Activated T-helper 17 cell treated with anti-CD3 and anti-CD28 coated beads, Interleukin-2, amount 50 U/mL, for 72 hours (primary cell): Measurements from ENCODE around the gene HCFC1. TPM values are rescaled to one million over a fixed set of nuclear protein-coding genes. Genes with fewer than 3 reads are reported as not detected.

Source experiments
- ATAC-seq: fragments of 150-1000 bp; cut with Tn5 transposase; replicated peaks from 2 replicates; pipeline ENCODE4 v1.10.0; 2021; ENCODE audit warnings: mild to moderate bottlenecking, moderate library complexity
- H3K27ac Mint-ChIP-seq: one replicate; pipeline ENCODE4 v1.8.0; 2022; ENCODE audit warnings: mixed read lengths
- H3K27me3 Mint-ChIP-seq: one replicate; pipeline ENCODE4 v1.8.0; 2022; ENCODE audit warnings: mixed read lengths
- H3K36me3 Mint-ChIP-seq: one replicate; pipeline ENCODE4 v1.8.0; 2022; ENCODE audit warnings: low read depth, mild to moderate bottlenecking, mixed read lengths
- H3K4me1 Mint-ChIP-seq: one replicate; pipeline ENCODE4 v1.8.0; 2022; ENCODE audit warnings: mixed read lengths
- H3K4me3 Mint-ChIP-seq: one replicate; pipeline ENCODE4 v1.8.0; 2022; ENCODE audit warnings: mild to moderate bottlenecking, mixed read lengths
- H3K9me3 Mint-ChIP-seq: one replicate; pipeline ENCODE4 v1.8.0; 2022; ENCODE audit warnings: mixed read lengths
- total RNA-seq, 2 donors: library from RNA; stranded (reverse); gene quantifications; one replicate each; pipeline ENCODE4 v1.2.3, GENCODE V29; 2022

The HCFC1 gene
- total RNA-seq, 2 donors from 2014 or later: 85.5 to 134 TPM

DNA sequence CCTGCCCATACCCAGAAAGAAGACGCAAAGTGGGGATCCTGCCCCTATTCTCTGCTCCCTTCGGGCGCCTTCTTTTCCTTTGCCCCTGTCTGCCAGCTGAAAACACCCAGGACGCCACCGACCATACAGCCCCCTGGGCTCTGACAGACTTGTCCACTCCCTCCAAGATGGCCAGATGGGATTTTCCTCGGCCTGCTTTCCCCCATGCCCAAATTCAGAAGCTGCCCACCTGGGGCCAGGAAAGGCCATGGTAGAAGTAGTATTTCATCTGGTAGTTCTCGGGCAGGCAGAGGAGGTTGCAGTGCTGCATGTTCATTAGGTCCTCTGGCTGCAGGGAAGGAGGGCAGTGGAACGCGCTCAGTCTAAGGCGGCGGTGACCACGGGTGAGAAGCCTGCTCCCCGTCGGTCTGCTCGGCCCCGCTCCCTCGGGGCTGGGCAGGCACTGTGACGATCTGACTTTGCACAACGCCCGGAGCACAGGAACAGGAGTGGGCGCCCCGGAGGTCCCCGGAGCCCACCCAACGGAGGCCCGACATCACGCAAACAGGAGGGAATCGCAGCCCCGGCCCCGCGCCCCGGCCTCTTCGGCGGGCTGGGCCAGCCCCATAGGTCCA, 37.4 kb downstream of the HCFC1 start:
- ATAC-seq: no peak
- Mint-ChIP-seq H3K27me3 (no peaks in the 10 kb centered on the region), H3K36me3 (peaks cover 38% of the 10 kb centered on the region), H3K4me1 (peaks cover 6% of the 10 kb centered on the region), H3K4me3 (peak overlapping the region; percentile 79), H3K27ac (peak overlapping the region; percentile 41), H3K9me3 (no peaks in the 10 kb centered on the region)

- Mint-ChIP-seq H3K36me3 (peaks cover 43% of the 10 kb centered on the region), H3K27ac (peak overlapping the region; percentile 41), H3K9me3 (no peaks in the 10 kb centered on the region), H3K27me3 (no peaks in the 10 kb centered on the region), H3K4me1 (peaks cover 6% of the 10 kb centered on the region), H3K4me3 (peak overlapping the region; percentile 79)
- ATAC-seq: no peak
Measured at GRCh38 chrX:153933748-153934147, 37.9 kb downstream of the HCFC1 start.

DNA sequence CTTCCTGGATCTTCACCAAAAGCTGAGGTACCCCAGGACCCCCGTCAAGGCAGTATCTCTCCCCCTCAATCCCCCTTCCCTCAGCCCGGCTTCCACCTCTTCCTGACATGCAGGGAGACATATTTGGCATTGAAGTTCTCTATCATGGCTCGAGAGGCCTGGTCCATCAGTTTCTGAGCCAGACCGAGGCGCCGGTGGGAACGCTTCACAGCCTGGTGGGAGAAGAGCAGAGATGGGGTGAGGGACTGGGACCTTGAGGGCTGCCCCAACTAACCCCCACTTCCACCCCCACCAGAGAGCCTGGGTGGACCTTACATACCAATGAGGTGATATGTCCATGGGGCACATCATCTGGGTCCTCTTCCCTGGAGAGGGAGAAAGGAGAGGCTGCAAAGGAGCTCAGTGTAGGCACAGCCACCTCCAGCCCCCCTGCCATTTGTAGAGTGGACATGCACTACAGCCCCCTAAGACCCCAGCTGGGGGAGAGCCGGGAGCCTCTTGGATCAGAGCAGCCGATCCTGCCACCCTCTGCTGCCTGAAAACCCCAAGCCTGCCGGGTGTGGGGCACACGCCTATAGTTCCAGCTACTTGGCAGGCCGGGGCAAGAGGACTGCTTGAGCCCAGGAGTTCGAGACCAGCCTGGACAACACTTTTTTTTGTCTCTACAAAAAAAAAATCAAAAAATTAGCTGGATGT, 39.2 kb downstream of the HCFC1 start:
- Mint-ChIP-seq H3K27ac (no peak overlapping the region), H3K36me3 (peaks cover 49% of the 10 kb centered on the region), H3K9me3 (no peaks in the 10 kb centered on the region), H3K4me3 (no peak overlapping the region), H3K4me1 (peaks cover 6% of the 10 kb centered on the region), H3K27me3 (no peaks in the 10 kb centered on the region)
- no peak for ATAC-seq

DNA sequence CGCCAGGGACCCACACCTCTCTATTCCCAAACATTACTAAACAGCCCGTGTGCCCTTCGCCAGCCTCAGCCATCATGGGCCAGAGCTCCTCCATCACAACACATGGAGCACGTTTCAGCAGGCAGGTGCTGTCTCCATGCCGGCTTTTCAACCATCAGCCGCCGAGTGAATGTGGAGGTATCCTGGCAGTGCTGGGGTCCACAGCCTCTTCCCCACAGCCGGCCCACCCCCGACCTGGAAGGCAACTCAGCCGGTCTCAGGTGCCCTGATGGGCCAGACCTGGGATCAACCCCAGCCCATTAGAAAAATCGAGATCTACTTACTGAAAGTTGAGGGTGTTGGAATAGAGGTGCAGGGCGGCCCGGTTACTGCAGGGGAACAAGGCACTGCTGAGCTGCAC, 39.9 kb downstream of the HCFC1 start:
- H3K9me3 Mint-ChIP-seq: no peaks in the 10 kb centered on the region
- peak overlapping the region; percentile 83 for H3K27ac Mint-ChIP-seq
- peaks cover 49% of the 10 kb centered on the region for H3K36me3 Mint-ChIP-seq
- H3K27me3 Mint-ChIP-seq: no peaks in the 10 kb centered on the region
- H3K4me3 Mint-ChIP-seq: peak overlapping the region; percentile 17
- ATAC-seq: no peak
- H3K4me1 Mint-ChIP-seq: peaks cover 6% of the 10 kb centered on the region

DNA sequence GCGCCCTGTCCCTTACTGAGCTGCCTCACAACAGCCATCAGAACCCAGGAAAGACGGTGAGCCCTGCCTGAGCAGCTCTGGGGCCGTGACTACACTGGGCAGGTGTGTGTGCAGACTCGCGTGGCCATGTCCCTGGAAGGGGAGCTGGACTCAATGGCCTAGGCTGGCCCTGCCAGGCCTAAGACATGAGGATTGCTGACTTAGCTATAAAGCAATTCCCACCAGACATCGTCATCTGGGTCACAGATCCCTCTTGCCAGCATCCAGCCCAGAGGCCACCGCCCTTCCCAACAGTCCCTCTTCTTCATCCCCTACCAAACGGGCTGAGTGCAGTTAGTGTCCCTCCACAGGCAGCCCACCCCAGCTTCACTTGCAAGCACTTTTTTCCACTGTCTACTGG, 40.5 kb downstream of the HCFC1 start:
- Mint-ChIP-seq H3K36me3 (peaks cover 49% of the 10 kb centered on the region), H3K27me3 (no peaks in the 10 kb centered on the region), H3K4me3 (peak overlapping the region; percentile 17), H3K9me3 (no peaks in the 10 kb centered on the region), H3K4me1 (peaks cover 6% of the 10 kb centered on the region), H3K27ac (peak overlapping the region; percentile 83)
- ATAC-seq: no peak

GRCh38 chrX:153930011-153930910, 41.4 kb downstream of the HCFC1 start:
- Mint-ChIP-seq H3K4me3 (no peak overlapping the region), H3K36me3 (peaks cover 49% of the 10 kb centered on the region), H3K27ac (no peak overlapping the region), H3K4me1 (peaks cover 6% of the 10 kb centered on the region), H3K9me3 (no peaks in the 10 kb centered on the region), H3K27me3 (no peaks in the 10 kb centered on the region)
- no peak for ATAC-seq

- H3K4me3 Mint-ChIP-seq: peak overlapping the region; percentile 88
- H3K9me3 Mint-ChIP-seq: no peaks in the 10 kb centered on the region
- peaks cover 52% of the 10 kb centered on the region for H3K36me3 Mint-ChIP-seq
- no peaks in the 10 kb centered on the region for H3K27me3 Mint-ChIP-seq
- H3K27ac Mint-ChIP-seq: no peak overlapping the region
- ATAC-seq: no peak
- H3K4me1 Mint-ChIP-seq: peaks cover 6% of the 10 kb centered on the region
Measured at GRCh38 chrX:153929576-153929975, 42.0 kb downstream of the HCFC1 start.

DNA sequence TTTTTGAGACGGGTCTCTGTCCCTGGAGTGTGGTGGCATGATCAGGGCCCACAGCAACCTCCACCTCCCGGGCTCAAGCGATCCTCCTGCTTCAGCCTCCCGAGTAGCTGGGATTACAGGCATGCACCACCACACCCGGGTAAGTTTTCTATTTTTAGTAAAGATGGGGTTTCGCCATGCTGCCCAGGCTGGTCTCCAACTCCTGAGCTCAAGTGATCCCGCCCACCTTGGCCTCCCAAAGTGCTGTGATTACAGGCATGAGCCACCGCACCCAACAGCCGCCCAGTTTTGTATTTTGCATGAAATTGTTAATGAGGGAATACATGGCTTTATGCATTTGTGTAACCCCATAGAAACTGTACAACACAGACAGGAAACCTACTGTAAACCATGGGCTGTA, 42.8 kb downstream of the HCFC1 start:
- H3K9me3 Mint-ChIP-seq: no peaks in the 10 kb centered on the region
- peak overlapping the region; percentile 60 for H3K27ac Mint-ChIP-seq
- ATAC-seq: no peak

DNA sequence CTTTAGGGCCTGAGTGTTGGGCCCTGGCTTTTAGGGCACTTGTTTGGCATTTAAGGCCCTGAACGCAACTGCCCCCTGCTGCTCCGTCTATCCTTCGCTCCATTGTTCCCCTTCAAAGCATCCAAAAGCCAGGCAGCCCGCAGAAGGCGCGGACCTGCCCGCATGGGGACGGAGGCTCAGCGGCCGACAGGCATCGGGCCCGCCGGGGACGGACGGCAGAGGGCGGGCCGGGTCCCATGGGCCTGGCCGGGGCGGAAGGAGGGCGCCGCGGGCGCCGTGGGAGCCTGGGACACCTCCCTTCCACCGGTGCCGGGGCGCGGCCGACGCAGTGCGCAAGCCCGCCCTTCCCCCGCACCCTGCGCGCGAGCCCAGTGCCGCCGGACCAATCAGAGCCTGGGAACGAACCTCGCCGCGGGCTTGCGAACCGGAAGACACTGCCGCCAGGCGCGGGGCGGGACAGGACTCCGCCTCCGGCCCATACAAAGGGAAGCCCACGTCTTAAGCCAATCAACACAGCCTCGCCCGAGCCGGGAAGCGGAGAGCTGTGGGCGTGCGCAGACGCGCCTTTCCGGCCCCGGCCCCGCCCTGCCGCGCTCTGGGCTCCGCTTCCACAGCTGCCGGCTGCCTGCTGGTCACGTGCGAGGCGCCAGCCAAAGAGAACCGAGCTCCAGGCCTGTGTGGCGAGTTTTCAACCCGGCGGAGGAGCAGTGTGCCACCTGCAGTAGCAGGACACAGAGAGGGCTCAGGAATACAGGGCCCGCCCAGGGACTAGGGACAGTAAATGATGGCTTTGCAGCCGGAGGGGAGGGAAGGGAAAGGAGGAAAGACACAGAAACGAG, 43.5 kb downstream of the HCFC1 start:
- Mint-ChIP-seq H3K36me3 (peaks cover 55% of the 10 kb centered on the region), H3K4me1 (peaks cover 6% of the 10 kb centered on the region), H3K27ac (peak overlapping the region; percentile 91), H3K4me3 (peak overlapping the region; percentile 88), H3K27me3 (no peaks in the 10 kb centered on the region), H3K9me3 (no peaks in the 10 kb centered on the region)
- peak; percentile 83 for ATAC-seq

More for the DNA sequence above, 42.8 kb downstream of the HCFC1 start:
- Mint-ChIP-seq H3K4me1 (peaks cover 6% of the 10 kb centered on the region), H3K4me3 (peak overlapping the region; percentile 88), H3K36me3 (peaks cover 53% of the 10 kb centered on the region), H3K27me3 (no peaks in the 10 kb centered on the region)

- Mint-ChIP-seq H3K4me1 (peaks cover 8% of the 10 kb centered on the region), H3K27ac (peak overlapping the region; percentile 91), H3K27me3 (no peaks in the 10 kb centered on the region), H3K36me3 (peaks cover 50% of the 10 kb centered on the region), H3K9me3 (no peaks in the 10 kb centered on the region), H3K4me3 (peak overlapping the region; percentile 88)
- no peak for ATAC-seq
Measured at GRCh38 chrX:153927672-153927921, 44.0 kb downstream of the HCFC1 start.

DNA sequence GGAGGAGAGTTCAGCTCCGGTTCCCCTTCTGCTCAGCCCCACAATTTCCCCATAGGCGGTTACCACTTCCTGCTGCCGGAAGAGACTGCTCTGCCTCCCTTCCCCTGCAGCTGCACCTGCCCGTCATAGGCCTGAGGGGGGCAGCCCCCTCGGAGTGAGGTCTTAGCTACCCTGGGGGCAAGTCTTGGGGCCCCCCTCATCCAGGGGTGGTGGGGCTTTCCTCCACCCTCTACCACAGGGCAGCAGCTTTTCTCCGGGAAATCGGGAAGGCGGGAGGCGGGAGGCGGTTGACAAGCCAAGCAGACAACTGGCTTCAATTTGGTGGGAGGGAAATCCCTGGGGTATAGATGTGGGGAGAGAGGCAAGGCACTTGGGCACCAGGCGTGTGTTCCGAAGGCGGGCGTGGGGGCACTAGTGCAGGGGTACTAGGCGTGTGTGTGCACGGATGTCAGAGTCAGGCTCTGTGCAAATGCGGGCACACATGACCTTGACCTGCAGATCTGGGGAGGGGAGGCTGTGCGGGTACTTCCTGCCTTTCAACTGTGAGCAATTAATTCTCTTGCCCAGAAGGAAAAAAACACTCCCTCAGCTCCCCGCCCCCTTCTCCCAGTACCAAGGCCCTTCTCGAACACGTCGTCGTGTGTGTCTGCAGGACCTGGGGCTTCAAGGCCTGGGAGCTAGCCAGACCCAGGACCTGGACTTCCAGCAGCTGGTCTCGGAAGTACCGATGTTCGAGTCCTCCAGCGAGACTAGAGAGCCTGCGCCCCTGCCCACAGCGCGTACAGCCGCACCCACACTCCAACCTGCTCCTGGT, 44.6 kb downstream of the HCFC1 start:
- H3K27me3 Mint-ChIP-seq: no peaks in the 10 kb centered on the region
- no peaks in the 10 kb centered on the region for H3K9me3 Mint-ChIP-seq
- peak overlapping the region; percentile 88 for H3K4me3 Mint-ChIP-seq
- H3K27ac Mint-ChIP-seq: peak overlapping the region; percentile 91
- peak; percentile 48 for ATAC-seq
- peaks cover 44% of the 10 kb centered on the region for H3K36me3 Mint-ChIP-seq
- H3K4me1 Mint-ChIP-seq: peaks cover 10% of the 10 kb centered on the region

GRCh38 chrX:153926552-153926857, 45.1 kb downstream of the HCFC1 start:
- ATAC-seq: peak; percentile 3
- peak overlapping the region; percentile 91 for H3K27ac Mint-ChIP-seq
- no peaks in the 10 kb centered on the region for H3K9me3 Mint-ChIP-seq
- H3K4me1 Mint-ChIP-seq: peaks cover 7% of the 10 kb centered on the region
- H3K36me3 Mint-ChIP-seq: peaks cover 39% of the 10 kb centered on the region
- peak overlapping the region; percentile 88 for H3K4me3 Mint-ChIP-seq
- no peaks in the 10 kb centered on the region for H3K27me3 Mint-ChIP-seq

DNA sequence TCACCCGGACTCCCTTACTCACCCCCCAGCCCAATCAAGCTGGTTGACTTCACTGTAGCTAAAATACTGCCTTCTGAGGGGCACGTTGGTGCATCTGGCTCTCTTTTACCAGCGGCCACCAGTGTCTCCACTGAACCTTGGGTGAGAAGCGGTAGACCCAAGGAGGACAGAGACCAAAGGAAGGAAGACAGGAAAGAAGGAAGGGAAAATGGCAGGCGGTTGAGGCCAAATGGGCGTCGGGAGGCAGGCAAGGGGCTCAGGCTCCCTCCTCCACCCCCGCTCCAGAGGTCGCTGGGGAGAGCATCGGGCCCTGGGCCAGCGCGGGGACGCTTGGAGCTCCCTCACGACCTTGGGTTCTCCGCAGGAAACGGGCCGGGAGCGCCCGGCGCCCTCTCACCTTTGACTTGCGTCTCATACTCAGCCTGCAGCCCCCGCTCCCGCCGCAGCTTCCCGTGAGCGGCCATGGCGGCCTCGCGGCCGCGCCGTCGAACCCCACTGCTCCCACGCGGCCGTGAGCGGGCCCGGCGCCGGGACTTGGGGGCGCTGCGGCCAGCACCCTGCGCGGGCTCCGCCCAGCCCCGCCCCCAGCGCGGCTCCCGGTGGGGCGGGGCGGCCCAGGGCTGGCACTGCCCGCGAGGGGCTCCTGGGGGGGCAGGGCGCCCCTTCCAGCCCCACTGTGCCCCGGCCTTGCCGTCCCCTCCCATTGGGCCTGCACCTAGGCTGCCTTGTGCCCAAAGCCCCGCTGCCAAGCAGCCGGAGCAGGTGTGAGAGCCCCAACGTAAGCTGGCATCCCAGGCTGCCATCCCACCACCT, 45.7 kb downstream of the HCFC1 start, which contains the start of gene ARHGAP4:
ARHGAP4 (minus strand) TSS at position 526 of the 813 bp plus-strand sequence; CDS start at position 464, 62 bp downstream.
- peak within 1 kb of the TSS; percentile 88 for H3K4me3 Mint-ChIP-seq
- H3K4me1 Mint-ChIP-seq: peaks cover 4% of the 10 kb centered on the region
- no peaks in the 10 kb centered on the region for H3K27me3 Mint-ChIP-seq
- no peaks in the 10 kb centered on the region for H3K9me3 Mint-ChIP-seq
- peaks cover 36% of the 10 kb centered on the region for H3K36me3 Mint-ChIP-seq
- peak; percentile 11 for ATAC-seq
- H3K27ac Mint-ChIP-seq: peak within 1 kb of the TSS; percentile 91
